NT2/D1 (cell line): Measurements from ENCODE around the gene ABCG1.

ENCODE experiments used
- DNase-seq: peaks from one replicate; pipeline ENCODE4 v3.0.0-alpha.2; 2011; ENCODE audit warnings: low read depth, low spot score
- H3K27me3 ChIP-seq: 2 replicates; pipeline ENCODE4 v1.6.0; 2011; ENCODE audit warnings: mild to moderate bottlenecking; ENCODE audit not compliant: insufficient read length, insufficient read depth
- H3K36me3 ChIP-seq: 2 replicates; pipeline ENCODE4 v1.6.1; 2011; ENCODE audit warnings: mild to moderate bottlenecking, low read length, mixed read lengths; ENCODE audit not compliant: insufficient read depth, insufficient read length
- H3K4me1 ChIP-seq: 2 replicates; pipeline ENCODE4 v1.5.1; 2011; ENCODE audit not compliant: insufficient read depth, insufficient read length
- H3K4me3 ChIP-seq: 2 replicates; pipeline ENCODE4 v1.5.1; 2011; ENCODE audit warnings: low read depth; ENCODE audit not compliant: insufficient read length
- H3K9ac ChIP-seq: 2 replicates; pipeline ENCODE4 v1.6.0; 2011; ENCODE audit warnings: low read depth; ENCODE audit not compliant: insufficient read length
- H3K9me3 ChIP-seq: 2 replicates; pipeline ENCODE4 v1.5.1; 2011; ENCODE audit warnings: mild to moderate bottlenecking, low read length; ENCODE audit not compliant: insufficient read depth
- SUZ12 ChIP-seq: IDR thresholded peaks from 2 replicates; pipeline ENCODE4 v1.6.1; 2011; ENCODE audit not compliant: insufficient read length, insufficient read depth; ENCODE audit errors: extremely low read depth
- YY1 ChIP-seq: IDR thresholded peaks from 2 replicates; pipeline ENCODE4 v1.6.1; 2011; ENCODE audit not compliant: insufficient read length, insufficient read depth
- ZNF274 ChIP-seq: IDR thresholded peaks from 2 replicates; pipeline ENCODE4 v1.6.1; 2011; ENCODE audit warnings: mild to moderate bottlenecking, low read depth, low read length

ABCG1 gene

GRCh38 chr21:42341776-42342542 lies 123.0 kb downstream of the ABCG1 start:
- no peaks in the 10 kb centered on the region for H3K36me3 ChIP-seq
- H3K9ac ChIP-seq, result no peak overlapping the region
- DNase-seq, result no peak
- peaks cover 9% of the 10 kb centered on the region for H3K4me1 ChIP-seq
- no peak overlapping the region for H3K4me3 ChIP-seq
- TF ChIP-seq ZNF274 (no peak), SUZ12 (no peak), YY1 (no peak)
- H3K9me3 ChIP-seq, result no peaks in the 10 kb centered on the region
- H3K27me3 ChIP-seq, result no peaks in the 10 kb centered on the region

- Histone ChIP-seq H3K4me1 (peaks cover 9% of the 10 kb centered on the region), H3K36me3 (no peaks in the 10 kb centered on the region), H3K27me3 (no peaks in the 10 kb centered on the region), H3K9ac (no peak overlapping the region), H3K4me3 (no peak overlapping the region), H3K9me3 (no peaks in the 10 kb centered on the region)
- DNase-seq, result no peak
- TF ChIP-seq YY1 (no peak), SUZ12 (no peak), ZNF274 (no peak)
These were observed 124.2 kb downstream of the ABCG1 start for GRCh38 chr21:42343101-42343500.

GRCh38 chr21:42343556-42343955 lies 124.6 kb downstream of the ABCG1 start:
- TF ChIP-seq ZNF274 (no peak), YY1 (no peak), SUZ12 (no peak)
- Histone ChIP-seq H3K4me1 (peaks cover 5% of the 10 kb centered on the region), H3K36me3 (no peaks in the 10 kb centered on the region), H3K27me3 (no peaks in the 10 kb centered on the region), H3K9me3 (no peaks in the 10 kb centered on the region), H3K9ac (no peak overlapping the region), H3K4me3 (no peak overlapping the region)
- no peak for DNase-seq

- no peak overlapping the region for H3K4me3 ChIP-seq
- no peaks in the 10 kb centered on the region for H3K9me3 ChIP-seq
- H3K4me1 ChIP-seq, result peaks cover 3% of the 10 kb centered on the region
- DNase-seq, result no peak
- no peaks in the 10 kb centered on the region for H3K36me3 ChIP-seq
- TF ChIP-seq YY1 (no peak), SUZ12 (no peak), ZNF274 (no peak)
- no peaks in the 10 kb centered on the region for H3K27me3 ChIP-seq
- no peak overlapping the region for H3K9ac ChIP-seq
These were observed 125.1 kb downstream of the ABCG1 start for GRCh38 chr21:42343963-42344510.

- Histone ChIP-seq H3K36me3 (no peaks in the 10 kb centered on the region), H3K4me1 (peaks cover 3% of the 10 kb centered on the region), H3K9ac (no peak overlapping the region), H3K27me3 (no peaks in the 10 kb centered on the region), H3K9me3 (no peaks in the 10 kb centered on the region), H3K4me3 (no peak overlapping the region)
- DNase-seq, result no peak
- TF ChIP-seq YY1, result no peak
- no peak for TF ChIP-seq SUZ12
- TF ChIP-seq ZNF274, result no peak
These were observed 125.7 kb downstream of the ABCG1 start for GRCh38 chr21:42344631-42345030.

- Histone ChIP-seq H3K27me3 (no peaks in the 10 kb centered on the region), H3K4me1 (peaks cover 3% of the 10 kb centered on the region), H3K36me3 (no peaks in the 10 kb centered on the region), H3K9ac (no peak overlapping the region), H3K4me3 (no peak overlapping the region), H3K9me3 (no peaks in the 10 kb centered on the region)
- TF ChIP-seq SUZ12 (no peak), ZNF274 (no peak), YY1 (no peak)
- DNase-seq, result no peak
These were observed 127.5 kb downstream of the ABCG1 start for GRCh38 chr21:42346441-42346840.
